Hematopoietic multipotent progenitor cell treated with erythropoietin and hydrocortisone succinate and interleukin-3 and kit ligand, for 17 days (in vitro differentiated cells): ENCODE results near the gene CYSLTR2.
"Not testable (repeated sequence)": the region's sequence is repeated elsewhere in the genome, so short reads cannot be mapped to it uniquely, and the experiment has no call there.

Experiments used
- DNase-seq: peaks from one replicate; pipeline ENCODE4 v3.0.0-alpha.2; 2015; ENCODE audit warnings: low spot score

The CYSLTR2 gene

GRCh38 chr13:48645845-48646244 is 7.9 kb upstream of the CYSLTR2 start:
- DNase-seq: no peak

- no peak for DNase-seq
Measured at GRCh38 chr13:48646791-48647190, 6.9 kb upstream of the CYSLTR2 start.

GRCh38 chr13:48647625-48648024 is 6.1 kb upstream of the CYSLTR2 start:
- no peak for DNase-seq

- no peak for DNase-seq
Measured at GRCh38 chr13:48648446-48648845, 5.3 kb upstream of the CYSLTR2 start.

- DNase-seq: no peak
Measured at GRCh38 chr13:48652851-48653471, 768 bp upstream of the CYSLTR2 start.

GRCh38 chr13:48654511-48654910 is 782 bp downstream of the CYSLTR2 start:
- no peak for DNase-seq

GRCh38 chr13:48655291-48655690 is 1.6 kb downstream of the CYSLTR2 start:
- no peak for DNase-seq

- DNase-seq: no peak
Measured at GRCh38 chr13:48656608-48657007, 2.9 kb downstream of the CYSLTR2 start.

- no peak for DNase-seq
Measured at GRCh38 chr13:48660361-48661076, 6.8 kb downstream of the CYSLTR2 start.

- DNase-seq: no peak
Measured at GRCh38 chr13:48661107-48661506, 7.4 kb downstream of the CYSLTR2 start.

- DNase-seq: no peak
Measured at GRCh38 chr13:48662226-48662625, 8.5 kb downstream of the CYSLTR2 start.

GRCh38 chr13:48667136-48667535 is 13.4 kb downstream of the CYSLTR2 start:
- DNase-seq: no peak

GRCh38 chr13:48671421-48671820 is 17.7 kb downstream of the CYSLTR2 start:
- not testable (repeated sequence) for DNase-seq

- no peak for DNase-seq
Measured at GRCh38 chr13:48675247-48675646, 21.5 kb downstream of the CYSLTR2 start.

GRCh38 chr13:48678316-48678715 is 24.6 kb downstream of the CYSLTR2 start:
- no peak for DNase-seq

- DNase-seq: no peak
Measured at GRCh38 chr13:48679941-48680680, 26.4 kb downstream of the CYSLTR2 start.

GRCh38 chr13:48680756-48681392 is 27.1 kb downstream of the CYSLTR2 start:
- DNase-seq: no peak

- DNase-seq: no peak
Measured at GRCh38 chr13:48681905-48682304, 28.2 kb downstream of the CYSLTR2 start.

- DNase-seq: no peak
Measured at GRCh38 chr13:48682436-48682835, 28.7 kb downstream of the CYSLTR2 start.

GRCh38 chr13:48686636-48687210 is 33.0 kb downstream of the CYSLTR2 start:
- no peak for DNase-seq

GRCh38 chr13:48687249-48687648 is 33.5 kb downstream of the CYSLTR2 start:
- DNase-seq: no peak

GRCh38 chr13:48693998-48694397 is 40.3 kb downstream of the CYSLTR2 start:
- DNase-seq: no peak
